Muscle layer of duodenum (tissue), 2 donors: Measurements from ENCODE around the gene USP27X.

Experiments used
- H3K27ac ChIP-seq: one replicate; pipeline ENCODE4 v1.7.0; 2013; ENCODE audit warnings: mild to moderate bottlenecking, low read length
- H3K27me3 ChIP-seq: one replicate; pipeline ENCODE4 v1.7.0; 2013; ENCODE audit warnings: low read depth, mild to moderate bottlenecking, control low read depth, low read length
- H3K36me3 ChIP-seq, 2 donors: one replicate each; pipeline ENCODE4 v1.7.0; 2013; ENCODE audit warnings: low read length in 2 of 2, control low read depth in 1 of 2, mild to moderate bottlenecking in 1 of 2; ENCODE audit not compliant: insufficient read depth in 2 of 2, control insufficient read depth in 1 of 2
- H3K4me1 ChIP-seq, 2 donors: one replicate each; pipeline ENCODE4 v1.7.0; 2013; ENCODE audit warnings: low read length in 2 of 2, mild to moderate bottlenecking in 2 of 2, control low read depth in 1 of 2, moderate library complexity in 1 of 2; ENCODE audit not compliant: insufficient read depth in 2 of 2, control insufficient read depth in 1 of 2
- H3K4me3 ChIP-seq, 2 donors: one replicate each; pipeline ENCODE4 v1.7.0; 2013; ENCODE audit warnings: low read length in 2 of 2, low read depth in 1 of 2, mild to moderate bottlenecking in 1 of 2
- H3K9me3 ChIP-seq, 2 donors: one replicate each; pipeline ENCODE4 v1.7.0; 2013; ENCODE audit warnings: low read length in 2 of 2, control low read depth in 1 of 2, mild to moderate bottlenecking in 1 of 2; ENCODE audit not compliant: control insufficient read depth in 1 of 2
- donor health status: healthy.

Gene USP27X

GRCh38 chrX:49858341-49858740, 20.9 kb upstream of the USP27X start:
- H3K27ac ChIP-seq, result no peak overlapping the region
- H3K36me3 ChIP-seq, result no peaks in the 10 kb centered on the region
- peaks cover 0 to 2% of the 10 kb centered on the region in 2 donors for H3K9me3 ChIP-seq
- no peaks in the 10 kb centered on the region for H3K4me1 ChIP-seq
- H3K27me3 ChIP-seq, result no peaks in the 10 kb centered on the region
- no peak overlapping the region for H3K4me3 ChIP-seq

DNA sequence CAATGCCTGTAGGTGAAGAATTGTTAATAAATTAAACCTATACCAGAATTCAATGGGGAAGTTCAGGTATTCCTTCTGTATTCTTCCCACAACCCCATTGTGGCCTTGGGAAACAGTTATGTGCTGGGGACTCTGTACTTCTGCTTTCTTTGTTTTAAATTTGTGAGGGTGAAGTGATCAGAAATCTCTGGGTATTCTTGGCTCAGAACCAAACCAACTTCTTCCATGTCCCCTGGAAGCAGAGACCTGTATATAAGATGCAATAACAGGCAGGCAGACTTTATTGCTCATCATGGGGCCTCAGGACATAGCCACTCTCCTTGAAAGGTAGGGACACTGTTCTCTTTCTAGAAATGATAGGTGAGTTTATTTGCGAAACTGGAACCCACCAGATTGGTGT, 19.8 kb upstream of the USP27X start:
- H3K36me3 ChIP-seq, result no peaks in the 10 kb centered on the region
- H3K4me3 ChIP-seq, result no peak overlapping the region
- H3K4me1 ChIP-seq, result no peaks in the 10 kb centered on the region
- H3K27ac ChIP-seq, result no peak overlapping the region
- peaks cover 0 to 2% of the 10 kb centered on the region in 2 donors for H3K9me3 ChIP-seq
- H3K27me3 ChIP-seq, result no peaks in the 10 kb centered on the region

DNA sequence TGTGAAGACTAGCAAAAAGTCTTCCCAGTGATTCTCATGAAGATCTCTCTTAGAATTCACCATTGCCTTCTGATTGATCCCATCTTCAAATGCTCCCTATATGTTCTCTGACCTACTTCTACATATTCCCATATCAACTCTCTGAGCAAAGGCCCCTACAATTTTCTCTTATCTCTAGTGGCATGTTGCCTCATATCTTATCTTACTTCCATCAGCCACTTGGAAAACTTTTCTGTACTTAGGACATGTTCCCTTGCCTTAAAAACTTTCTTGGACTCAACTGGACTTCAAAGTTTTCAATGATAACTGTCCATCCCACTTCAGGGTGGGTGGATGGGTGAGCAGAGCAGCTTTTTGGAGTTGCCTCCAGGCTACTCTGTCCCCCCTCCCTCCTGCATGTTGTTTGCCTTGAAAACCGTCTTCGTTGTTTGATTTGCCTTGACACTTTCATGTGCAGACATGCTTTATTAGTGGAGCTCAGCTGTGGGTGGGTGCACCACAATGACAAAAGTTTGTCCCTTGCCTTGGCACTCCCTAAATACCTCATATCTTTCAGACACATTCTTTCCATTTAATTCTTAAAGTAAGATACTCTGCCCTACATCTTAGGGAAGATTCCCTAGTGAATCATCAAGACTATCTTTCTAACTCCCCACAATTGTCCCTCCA, 18.3 kb upstream of the USP27X start:
- Histone ChIP-seq H3K27ac (no peak overlapping the region), H3K36me3 (no peaks in the 10 kb centered on the region), H3K4me1 (no peaks in the 10 kb centered on the region), H3K9me3 (no peaks in the 10 kb centered on the region), H3K27me3 (no peaks in the 10 kb centered on the region), H3K4me3 (no peak overlapping the region)

GRCh38 chrX:49862093-49862492, 17.2 kb upstream of the USP27X start:
- no peaks in the 10 kb centered on the region for H3K27me3 ChIP-seq

DNA sequence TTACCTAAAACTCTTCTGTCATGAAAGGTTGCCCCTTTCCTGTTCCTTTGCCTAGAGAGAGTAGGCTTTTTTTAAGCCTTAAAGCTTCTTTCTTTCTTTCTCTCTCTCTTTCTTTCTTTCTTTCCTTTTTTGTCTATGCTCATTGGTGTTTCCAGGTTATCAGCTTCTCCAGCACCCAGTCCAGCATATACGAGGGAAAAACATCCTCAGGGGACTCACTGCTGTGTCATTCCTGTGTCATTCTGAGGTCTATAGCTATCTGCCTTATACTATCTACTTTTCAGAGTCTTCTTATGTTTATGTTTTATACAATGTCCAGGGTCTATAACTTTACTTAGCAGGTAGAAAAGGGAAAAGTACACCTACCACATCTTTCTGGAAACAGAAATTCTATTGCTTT, 10.5 kb upstream of the USP27X start:
- Histone ChIP-seq H3K27me3 (no peaks in the 10 kb centered on the region), H3K4me3 (no peak overlapping the region), H3K4me1 (no peaks in the 10 kb centered on the region), H3K9me3 (no peaks in the 10 kb centered on the region), H3K36me3 (no peaks in the 10 kb centered on the region), H3K27ac (no peak overlapping the region)

More at GRCh38 chrX:49862093-49862492, 17.2 kb upstream of the USP27X start:
- Histone ChIP-seq H3K4me1 (no peaks in the 10 kb centered on the region), H3K36me3 (no peaks in the 10 kb centered on the region), H3K4me3 (no peak overlapping the region), H3K9me3 (no peaks in the 10 kb centered on the region), H3K27ac (no peak overlapping the region)

DNA sequence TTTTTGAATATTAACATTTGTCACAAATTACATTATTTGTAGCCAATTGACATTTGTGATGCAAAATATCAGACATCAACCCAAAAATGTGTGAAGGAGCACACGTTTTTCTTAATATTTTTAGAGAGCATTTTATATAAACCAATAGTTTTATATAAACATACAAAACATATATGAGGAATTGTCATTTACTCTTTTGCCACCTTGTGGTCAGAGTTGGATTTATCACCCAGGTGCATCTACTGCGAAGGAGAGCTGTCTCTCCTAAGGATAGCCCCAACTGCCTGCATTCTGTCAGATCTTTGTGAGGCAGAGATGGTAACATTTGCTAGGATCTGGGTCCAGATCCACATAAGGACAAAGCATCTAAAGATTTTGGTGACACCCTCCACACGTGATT, 2.5 kb upstream of the USP27X start:
- Histone ChIP-seq H3K36me3 (no peaks in the 10 kb centered on the region), H3K4me3 (no peak overlapping the region), H3K27me3 (no peaks in the 10 kb centered on the region), H3K9me3 (no peaks in the 10 kb centered on the region), H3K27ac (no peak overlapping the region), H3K4me1 (peaks cover 0 to 28% of the 10 kb centered on the region in 2 donors)

GRCh38 chrX:49877397-49878101, 1.7 kb upstream of the USP27X start:
- Histone ChIP-seq H3K4me3 (peak overlapping the region in 1 of 2 donors; percentile 63), H3K27ac (no peak overlapping the region)

DNA sequence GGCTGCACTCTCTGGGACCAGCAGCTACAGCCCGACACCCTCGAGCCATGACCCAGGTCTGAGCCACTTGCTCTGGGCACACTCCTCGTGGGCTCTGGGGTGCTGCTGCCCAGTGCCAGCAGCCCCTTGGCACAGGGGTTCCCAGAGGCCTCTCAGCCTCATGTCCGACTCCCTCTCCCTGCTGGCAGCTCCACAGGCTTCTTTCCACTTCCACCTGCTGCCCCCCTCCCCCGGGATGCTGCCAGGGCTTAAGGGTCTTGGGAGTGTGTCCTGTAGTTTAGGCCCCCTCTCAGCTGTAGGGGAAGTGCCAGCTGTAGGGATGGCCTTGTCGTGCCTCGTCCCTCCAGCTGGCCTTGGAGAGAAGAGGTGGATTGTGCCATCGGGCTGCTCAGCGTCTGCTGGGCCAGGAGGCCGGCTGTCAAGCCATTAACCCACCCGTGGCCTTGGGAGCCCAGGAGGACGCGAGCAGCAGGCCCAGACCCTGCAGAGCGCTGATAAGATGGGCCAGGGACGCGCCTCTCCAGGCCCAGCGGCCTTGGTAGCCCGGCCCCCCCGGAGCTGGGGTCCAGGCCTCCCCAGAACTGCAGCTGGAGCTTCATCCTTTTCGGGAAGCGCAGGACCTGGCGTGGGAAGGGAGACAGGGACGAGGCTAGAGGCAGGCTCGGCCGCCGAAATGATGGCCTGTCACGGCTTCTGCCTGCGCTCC, 1.0 kb upstream of the USP27X start:
- Histone ChIP-seq H3K36me3 (no peaks in the 10 kb centered on the region), H3K4me1 (peaks cover 0 to 28% of the 10 kb centered on the region in 2 donors), H3K27me3 (no peaks in the 10 kb centered on the region), H3K27ac (no peak overlapping the region), H3K9me3 (no peaks in the 10 kb centered on the region), H3K4me3 (peak overlapping the region; percentile 56 to 63)

More at GRCh38 chrX:49877397-49878101, 1.7 kb upstream of the USP27X start:
- Histone ChIP-seq H3K4me1 (peaks cover 0 to 28% of the 10 kb centered on the region in 2 donors), H3K27me3 (no peaks in the 10 kb centered on the region), H3K36me3 (no peaks in the 10 kb centered on the region), H3K9me3 (no peaks in the 10 kb centered on the region)

- H3K36me3 ChIP-seq, result no peaks in the 10 kb centered on the region
- H3K4me3 ChIP-seq, result peak overlapping the region; percentile 55 to 63
- H3K4me1 ChIP-seq, result peaks cover 0 to 28% of the 10 kb centered on the region in 2 donors
- no peaks in the 10 kb centered on the region for H3K27me3 ChIP-seq
- no peak overlapping the region for H3K27ac ChIP-seq
- H3K9me3 ChIP-seq, result no peaks in the 10 kb centered on the region
Measured at GRCh38 chrX:49879656-49880277, 483 bp downstream of the USP27X start.

DNA sequence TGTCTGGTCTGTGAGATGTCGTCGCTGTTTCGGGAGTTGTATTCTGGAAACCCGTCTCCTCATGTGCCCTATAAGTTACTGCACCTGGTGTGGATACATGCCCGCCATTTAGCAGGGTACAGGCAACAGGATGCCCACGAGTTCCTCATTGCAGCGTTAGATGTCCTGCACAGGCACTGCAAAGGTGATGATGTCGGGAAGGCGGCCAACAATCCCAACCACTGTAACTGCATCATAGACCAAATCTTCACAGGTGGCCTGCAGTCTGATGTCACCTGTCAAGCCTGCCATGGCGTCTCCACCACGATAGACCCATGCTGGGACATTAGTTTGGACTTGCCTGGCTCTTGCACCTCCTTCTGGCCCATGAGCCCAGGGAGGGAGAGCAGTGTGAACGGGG, 1.4 kb downstream of the USP27X start:
- H3K9me3 ChIP-seq, result no peaks in the 10 kb centered on the region
- H3K4me3 ChIP-seq, result no peak overlapping the region
- H3K27ac ChIP-seq, result no peak overlapping the region
- no peaks in the 10 kb centered on the region for H3K27me3 ChIP-seq
- H3K4me1 ChIP-seq, result peaks cover 0 to 28% of the 10 kb centered on the region in 2 donors
- H3K36me3 ChIP-seq, result no peaks in the 10 kb centered on the region

GRCh38 chrX:49884290-49884862, 5.1 kb downstream of the USP27X start:
- no peak overlapping the region for H3K27ac ChIP-seq
- H3K36me3 ChIP-seq, result no peaks in the 10 kb centered on the region
- H3K9me3 ChIP-seq, result no peaks in the 10 kb centered on the region
- H3K27me3 ChIP-seq, result no peaks in the 10 kb centered on the region
- peaks cover 0 to 11% of the 10 kb centered on the region in 2 donors for H3K4me1 ChIP-seq
- H3K4me3 ChIP-seq, result no peak overlapping the region
